H1 (cell line): ENCODE measurements around the gene APBB3. TPM values are rescaled to one million over a fixed set of nuclear protein-coding genes. Genes with fewer than 3 reads are reported as not detected.

Experiments
- CTCF ChIA-PET: fragments of 300-600 bp; sonication (Branson Sonifier 250); formaldehyde crosslinking; loops from one replicate; lab custom pipeline; 2021; ENCODE audit not compliant: partially characterized antibody; lab: Charles Lee
- POLR2A ChIA-PET: fragments of 300-600 bp; sonication (Branson Sonifier 250); formaldehyde crosslinking; loops from one replicate; lab custom pipeline; 2021; ENCODE audit warnings: inconsistent platforms; ENCODE audit not compliant: partially characterized antibody; lab: Charles Lee
- DNase-seq, 2 experiments: peaks; one replicate each; pipeline versions ENCODE4 v3.0.0 to v3.0.0-alpha.2; 2010 to 2022; ENCODE audit warnings: low spot score in 2 of 2, low read depth in 1 of 2, mixed read lengths in 1 of 2
- FAIRE-seq: peaks from 2 replicates; lab custom pipeline; 2011; peaks lifted over from hg19 to GRCh38; lab: Jason Lieb, UNC
- H2AFZ ChIP-seq: 2 replicates; pipeline ENCODE4 v1.8.1; 2012; ENCODE audit warnings: low read length, inconsistent platforms
- H2AK5ac ChIP-seq: 2 replicates; pipeline ENCODE4 v1.6.1; 2013; ENCODE audit warnings: low read depth, low read length
- H2BK120ac ChIP-seq: replicated peaks from 2 replicates; pipeline ENCODE3; 2013; ENCODE audit warnings: low read depth, low read length, inconsistent platforms
- H2BK12ac ChIP-seq: 2 replicates; pipeline ENCODE4 v1.6.1; 2013; ENCODE audit warnings: low read depth, low read length
- H2BK15ac ChIP-seq: 2 replicates; pipeline ENCODE4 v1.6.1; 2013; ENCODE audit warnings: low read length
- H2BK20ac ChIP-seq: 2 replicates; pipeline ENCODE4 v1.6.1; 2013; ENCODE audit warnings: low read length
- H2BK5ac ChIP-seq: 2 replicates; pipeline ENCODE4 v1.6.1; 2013; ENCODE audit warnings: low read depth, low read length
- H3K14ac ChIP-seq: 2 replicates; pipeline ENCODE4 v1.6.1; 2013; ENCODE audit warnings: inconsistent platforms; ENCODE audit not compliant: insufficient read length
- H3K18ac ChIP-seq: 2 replicates; pipeline ENCODE4 v1.6.1; 2013; ENCODE audit warnings: low read length; ENCODE audit errors: extremely low read depth
- H3K23ac ChIP-seq: 2 replicates; pipeline ENCODE4 v1.6.1; 2013; ENCODE audit warnings: inconsistent platforms; ENCODE audit not compliant: insufficient read length
- H3K23me2 ChIP-seq: 2 replicates; pipeline ENCODE4 v1.6.1; 2013; ENCODE audit warnings: low read depth, low read length
- H3K27ac ChIP-seq: 2 replicates; pipeline ENCODE4 v1.6.1; 2011; ENCODE audit warnings: low read depth, low read length, inconsistent platforms
- H3K27me3 ChIP-seq, 4 experiments: replicated peaks in 1 of 4; 1 replicate in 1 of 4; 2 replicates in 3 of 4; pipeline versions ENCODE4 v1.6.1 to v1.8.1; 2011 to 2013; ENCODE audit warnings: low read length in 3 of 4, mild to moderate bottlenecking in 3 of 4, inconsistent platforms in 2 of 4, mixed read lengths in 2 of 4, moderate library complexity in 1 of 4; ENCODE audit not compliant: control insufficient read depth in 3 of 4, insufficient read depth in 3 of 4; ENCODE audit errors: extremely low read depth in 1 of 4
- H3K36me3 ChIP-seq, 4 experiments: 2 replicates each; pipeline versions ENCODE4 v1.6.1 to v1.8.1; 2011 to 2013; ENCODE audit warnings: mild to moderate bottlenecking in 4 of 4, low read length in 3 of 4, moderate library complexity in 2 of 4, control low read depth in 1 of 4, inconsistent platforms in 1 of 4; ENCODE audit not compliant: insufficient read depth in 4 of 4, control insufficient read depth in 2 of 4
- H3K4ac ChIP-seq: replicated peaks from 2 replicates; pipeline ENCODE3; 2013; ENCODE audit warnings: low read length, low read depth, mixed read lengths, inconsistent platforms; ENCODE audit not compliant: insufficient read length
- H3K4me1 ChIP-seq, 4 experiments: replicated peaks in 1 of 4; 1 replicate in 1 of 4; 2 replicates in 3 of 4; pipeline versions ENCODE4 v1.6.1 to v1.8.1; 2011 to 2013; ENCODE audit warnings: low read length in 3 of 4, inconsistent platforms in 2 of 4, mixed read lengths in 1 of 4; ENCODE audit not compliant: insufficient read depth in 4 of 4, control insufficient read depth in 3 of 4
- H3K4me2 ChIP-seq, 2 experiments: 2 replicates each; pipeline versions ENCODE4 v1.6.1 to v1.8.1; 2011 to 2013; ENCODE audit warnings: low read depth in 2 of 2, low read length in 2 of 2, control low read depth in 1 of 2, inconsistent platforms in 1 of 2, mild to moderate bottlenecking in 1 of 2; ENCODE audit not compliant: insufficient read depth in 1 of 2
- H3K4me3 ChIP-seq, 4 experiments: fragments of 200-600, 300-600 bp in 1 of 4; sonication (generic), shearing (Covaris generic), sonication (Bioruptor Twin) in 1 of 4; 2 replicates each; pipeline versions ENCODE4 v1.5.1 to v1.8.1; 2011 to 2016; ENCODE audit warnings: low read length in 4 of 4, low read depth in 3 of 4, control low read depth in 2 of 4, inconsistent platforms in 2 of 4, mild to moderate bottlenecking in 2 of 4, mixed read lengths in 1 of 4, moderate library complexity in 1 of 4; ENCODE audit not compliant: insufficient read depth in 2 of 4; ENCODE audit errors: extremely low read depth in 1 of 4
- H3K56ac ChIP-seq: replicated peaks from 2 replicates; pipeline ENCODE3; 2013; ENCODE audit warnings: low read depth, mild to moderate bottlenecking, mixed read lengths, low read length, inconsistent platforms; ENCODE audit not compliant: insufficient read length
- H3K79me1 ChIP-seq: 2 replicates; pipeline ENCODE4 v1.6.1; 2013; ENCODE audit warnings: low read depth, low read length, control low read depth
- H3K79me2 ChIP-seq, 2 experiments: 2 replicates each; pipeline versions ENCODE4 v1.6.1 to v1.8.1; 2012 to 2013; ENCODE audit warnings: low read length in 2 of 2, mild to moderate bottlenecking in 2 of 2, inconsistent platforms in 1 of 2; ENCODE audit not compliant: insufficient read depth in 2 of 2, control insufficient read depth in 1 of 2
- H3K9ac ChIP-seq, 4 experiments: replicated peaks in 1 of 4; 1 replicate in 1 of 4; 2 replicates in 3 of 4; pipeline versions ENCODE4 v1.6.1 to v1.8.1; 2011 to 2013; ENCODE audit warnings: low read depth in 3 of 4, low read length in 3 of 4, control low read depth in 2 of 4, mild to moderate bottlenecking in 2 of 4, moderate library complexity in 2 of 4, inconsistent platforms in 1 of 4; ENCODE audit errors: extremely low read depth in 1 of 4
- H3K9me3 ChIP-seq, 2 experiments: 2 replicates each; pipeline versions ENCODE4 v1.6.1 to v1.8.1; 2012 to 2013; ENCODE audit warnings: mild to moderate bottlenecking in 2 of 2, moderate library complexity in 2 of 2, control low read depth in 1 of 2, inconsistent platforms in 1 of 2, low read depth in 1 of 2, low read length in 1 of 2, mixed read lengths in 1 of 2; ENCODE audit not compliant: insufficient read depth in 2 of 2
- H4K20me1 ChIP-seq, 2 experiments: replicated peaks in 1 of 2; 2 replicates each; pipeline versions ENCODE3 to v1.8.1; 2011 to 2013; ENCODE audit warnings: inconsistent platforms in 2 of 2, low read length in 2 of 2, mild to moderate bottlenecking in 1 of 2; ENCODE audit not compliant: insufficient read depth in 2 of 2, control insufficient read depth in 1 of 2
- H4K5ac ChIP-seq: 2 replicates; pipeline ENCODE4 v1.6.1; 2013; ENCODE audit warnings: low read length, low read depth, mixed read lengths, inconsistent platforms; ENCODE audit not compliant: insufficient read length
- H4K8ac ChIP-seq: 2 replicates; pipeline ENCODE4 v1.8.0; 2013; ENCODE audit warnings: mild to moderate bottlenecking, moderate library complexity, low read length, inconsistent platforms; ENCODE audit not compliant: insufficient read depth; ENCODE audit errors: extremely low read depth
- H4K91ac ChIP-seq: replicated peaks from 2 replicates; pipeline ENCODE3; 2013; ENCODE audit warnings: low read length, mixed read lengths, inconsistent platforms; ENCODE audit not compliant: insufficient read length
- CBX5 ChIP-seq: fragments of 300-800, 300-1000 bp; sonication (generic); IDR thresholded peaks from 2 replicates; pipeline ENCODE4 v1.7.1; 2016; ENCODE audit warnings: antibody characterized with exemption, low read length, low read depth
- CEBPB ChIP-seq: IDR thresholded peaks from 2 replicates; pipeline ENCODE4 v1.6.1; 2012; ENCODE audit warnings: low read depth, low read length
- CHD2 ChIP-seq: IDR thresholded peaks from 2 replicates; pipeline ENCODE4 v1.6.1; 2012; ENCODE audit warnings: low read length, improper control_type of control experiment
- EZH2 ChIP-seq: fragments of 200-600 bp; sonication (generic); IDR thresholded peaks from 2 replicates; pipeline ENCODE4 v1.7.1; 2012; ENCODE audit warnings: low read depth, mild to moderate bottlenecking, moderate library complexity, low read length, inconsistent platforms; ENCODE audit not compliant: severe bottlenecking
- GTF2F1 ChIP-seq: IDR thresholded peaks from 2 replicates; pipeline ENCODE4 v1.6.1; 2012; ENCODE audit warnings: low read depth, low read length, improper control_type of control experiment, borderline replicate concordance
- POLR2AphosphoS5 ChIP-seq: IDR thresholded peaks from 2 replicates; pipeline ENCODE4 v1.6.1; 2011; ENCODE audit warnings: low read depth, low read length
- POU5F1 ChIP-seq: IDR thresholded peaks from 2 replicates; pipeline ENCODE4 v1.6.1; 2011; ENCODE audit warnings: low read depth, mild to moderate bottlenecking, low read length, moderate library complexity
- RXRA ChIP-seq: IDR thresholded peaks from 2 replicates; pipeline ENCODE4 v1.6.1; 2011; ENCODE audit warnings: low read depth, mild to moderate bottlenecking, low read length, moderate library complexity; ENCODE audit not compliant: insufficient read depth
- SAP30 ChIP-seq: fragments of 300-600 bp; sonication (generic); IDR thresholded peaks from 2 replicates; pipeline ENCODE4 v1.7.1; 2012; ENCODE audit warnings: low read length, moderate library complexity, mild to moderate bottlenecking, inconsistent platforms; ENCODE audit not compliant: insufficient read depth, insufficient replicate concordance
- SIRT6 ChIP-seq: IDR thresholded peaks from one replicate; pipeline ENCODE4 v1.7.1; 2012; ENCODE audit warnings: low read length, inconsistent platforms
- SRF ChIP-seq: IDR thresholded peaks from 2 replicates; pipeline ENCODE4 v1.6.1; 2011; ENCODE audit warnings: mild to moderate bottlenecking, low read depth, low read length, moderate library complexity
- SUZ12 ChIP-seq: fragments of 200-600 bp; sonication (generic); IDR thresholded peaks from 2 replicates; pipeline ENCODE4 v1.6.1; 2012; ENCODE audit warnings: mild to moderate bottlenecking, inconsistent platforms, low read length, moderate library complexity, mixed read lengths
- TEAD4 ChIP-seq: IDR thresholded peaks from 2 replicates; pipeline ENCODE4 v1.6.1; 2012; ENCODE audit warnings: low read depth, low read length, inconsistent platforms, mixed read lengths
- WGBS, 2 experiments: shearing (Covaris generic) in 1 of 2; methylation state at CpG; one replicate each; pipeline versions ENCODE4 v1.1.6 to v1.1.7; 2013 to 2015; ENCODE audit warnings: low lambda C conversion rate in 2 of 2, mixed read lengths in 2 of 2, inconsistent platforms in 1 of 2, low coverage in 1 of 2, missing lambda C conversion rate in 1 of 2; ENCODE audit not compliant: insufficient replicate concordance in 2 of 2, insufficient coverage in 1 of 2, insufficient read length in 1 of 2; ENCODE audit errors: extremely low coverage in 1 of 2, missing lambda C conversion rate in 1 of 2; 5-methylcytosine and 5-hydroxymethylcytosine counted together
- polyA plus RNA-seq, 7 experiments: library from polyadenylated mRNA; depleted of rRNA in 3 of 7; stranded (reverse) in 5 of 7; unstranded in 2 of 7; fragments of >200 nt in 5 of 7; fragments of 200-250 nt in 2 of 7; gene quantifications; 1 replicate in 5 of 7; 2 replicates in 1 of 7; 4 replicates in 1 of 7; pipeline versions ENCODE4 v1.2.1 to v1.2.3, GENCODE V29; 2011 to 2013; ENCODE audit warnings: missing spikeins in 2 of 7, mixed read lengths in 2 of 7
- total RNA-seq: library from RNA; stranded (reverse); fragmentation: NEBNext Ultra II Directional; extraction: Animal tissue kit (Norgen Biotek cat#: 25700); gene quantifications from 2 replicates; pipeline ENCODE4 v1.2.1, GENCODE V29; 2021

Gene APBB3
- total and polyA plus RNA-seq, 2 of the 8 experiments (the other 6 are each of a cell fraction or from before 2014, with no cell fraction given) = 16.0 to 21.9 TPM

GRCh38 chr5:140561753-140562523 lies 2.5 kb downstream of the APBB3 start:
- CTCF ChIA-PET = interaction anchor here (0.9 to 3.7 kb wide), 4 partner anchors 11 to 77 kb away, joined by 3 to 16 read pairs (median 4); partner anchors contain the start of gene EIF4EBP3
- TF ChIP-seq SUZ12 (no peak), SRF (no peak), SAP30 (no peak), EZH2 (no peak), TEAD4 (no peak), POLR2AphosphoS5 (no peak), RXRA (no peak), GTF2F1 (no peak), SIRT6 (no peak), CEBPB (no peak), CBX5 (no peak), CHD2 (no peak), POU5F1 (no peak)

More at GRCh38 chr5:140561753-140562523, 2.5 kb downstream of the APBB3 start:
- no peak overlapping the region for H3K4me2 ChIP-seq
- H3K4me3 ChIP-seq = no peak overlapping the region
- no peak overlapping the region for H2BK120ac ChIP-seq
- no peaks in the 10 kb centered on the region for H4K20me1 ChIP-seq
- H4K8ac ChIP-seq = no peak overlapping the region
- DNase-seq (no peak), FAIRE-seq (no peak)
- POLR2A ChIA-PET = interaction anchor here (1.6 to 10.8 kb wide), 3 partner anchors 15 to 130 kb away, joined by 4 to 191 read pairs (median 5); partner anchors contain the start of gene EIF4EBP3
- H3K23me2 ChIP-seq = peaks cover 18% of the 10 kb centered on the region
- no peak overlapping the region for H3K18ac ChIP-seq
- H3K23ac ChIP-seq = no peak overlapping the region
- H3K4me1 ChIP-seq = peaks cover 4 to 15% (median 5%) of the 10 kb centered on the region in 4 experiments; a peak in 6 of 7 replicates
- no peaks in the 10 kb centered on the region for H3K9me3 ChIP-seq
- no peak overlapping the region for H3K14ac ChIP-seq
- no peak overlapping the region for H2BK20ac ChIP-seq
- H4K5ac ChIP-seq = no peak overlapping the region
- H3K27ac ChIP-seq = no peak overlapping the region
- no peak overlapping the region for H4K91ac ChIP-seq
- peaks cover 3 to 11% of the 10 kb centered on the region in 2 experiments; a peak in 3 of 4 replicates for H3K79me2 ChIP-seq
- H2BK12ac ChIP-seq = no peak overlapping the region
- peaks cover 0 to 6% (median 6%) of the 10 kb centered on the region in 4 experiments; a peak in 3 of 8 replicates for H3K36me3 ChIP-seq
- H3K27me3 ChIP-seq = no peaks in the 10 kb centered on the region; a peak in 1 of 7 replicates
- 91% methylated on average over 10 of the region's 10 CpGs; no CpG with 5 or more reads in 1 of the 2 experiments for WGBS, 2 experiments
- no peak overlapping the region for H2BK15ac ChIP-seq
- H3K79me1 ChIP-seq = peaks cover 7% of the 10 kb centered on the region; the same call in 1 of the 2 replicates
- no peak overlapping the region for H2AFZ ChIP-seq
- no peak overlapping the region for H3K56ac ChIP-seq
- no peak overlapping the region for H2BK5ac ChIP-seq
- no peak overlapping the region for H2AK5ac ChIP-seq
- H3K4ac ChIP-seq = no peak overlapping the region
- no peak overlapping the region for H3K9ac ChIP-seq
